Esophagus squamous epithelium (tissue), 5 donors: ENCODE results near the gene TMUB1. TPM values are rescaled to one million over a fixed set of nuclear protein-coding genes. Genes with fewer than 3 reads are reported as not detected.

Experiments
- DNase-seq: peaks from one replicate; lab custom pipeline; 2025; lab: John Stamatoyannopoulos, UW
- H3K27ac ChIP-seq, 4 donors: fragments of 200-600 bp; sonication (generic); one replicate each; pipeline ENCODE4 v1.5.1; 2016 to 2019; ENCODE audit warnings: mild to moderate bottlenecking in 1 of 4
- H3K27me3 ChIP-seq, 4 donors: fragments of 200-600 bp; sonication (generic); 1 replicate in 3 of 4; 2 replicates in 1 of 4; pipeline versions ENCODE4 v1.5.1 to v1.6.0; 2017 to 2021; ENCODE audit warnings: antibody characterized with exemption in 1 of 4
- H3K36me3 ChIP-seq, 3 donors: fragments of 200-600 bp; sonication (generic); one replicate each; pipeline ENCODE4 v1.5.1; 2016 to 2019
- H3K4me1 ChIP-seq, 3 donors: fragments of 200-600 bp; sonication (generic); one replicate each; pipeline ENCODE4 v1.5.1; 2017 to 2019
- H3K4me3 ChIP-seq, 4 donors: fragments of 200-600 bp; sonication (generic); 1 replicate in 3 of 4; 2 replicates in 1 of 4; pipeline ENCODE4 v1.5.1; 2016 to 2019; ENCODE audit warnings: mild to moderate bottlenecking in 2 of 4, moderate library complexity in 1 of 4
- H3K9me3 ChIP-seq, 3 donors: fragments of 200-600 bp; sonication (generic); one replicate each; pipeline ENCODE4 v1.5.1; 2016 to 2019
- CTCF ChIP-seq, 6 experiments: fragments of 450-650 bp in 4 of 6; fragments of 200-600 bp in 2 of 6; sonication (generic) in 2 of 6; IDR thresholded peaks; one replicate each; pipeline ENCODE4 v1.5.1; 2016 to 2019; ENCODE audit warnings: antibody characterized with exemption in 6 of 6, mild to moderate bottlenecking in 4 of 6, moderate library complexity in 4 of 6
- POLR2A ChIP-seq, 4 donors: fragments of 450-650 bp; IDR thresholded peaks; one replicate each; pipeline ENCODE4 v1.6.1; 2017; ENCODE audit warnings: antibody characterized with exemption in 4 of 4, mild to moderate bottlenecking in 4 of 4, moderate library complexity in 3 of 4
- WGBS, 2 donors: methylation state at CpG; one replicate each; pipeline ENCODE4 v1.1.5; 2018; 5-methylcytosine and 5-hydroxymethylcytosine counted together
- intact Hi-C: fragments of 100-400 bp; cut with DNase I; formaldehyde crosslinking; loops from one replicate; pipeline ENCODE4 v1.15.0; 2022
- total RNA-seq, 4 donors: library from RNA; depleted of rRNA; stranded (reverse); fragments of >200 nt; gene quantifications; one replicate each; pipeline ENCODE4 v1.1.0, GENCODE V29; 2016
- donor health status: DM: yes; HTN: yes; CAD: no.

The TMUB1 gene
- total RNA-seq = 10 to 100 TPM; 28.4 to 51.0 (median 35.2) TPM

GRCh38 chr7:151083071-151083823 is at the start of gene TMUB1:
TMUB1 (minus strand) TSS chr7:151083493; CDS start chr7:151082563, 930 bp downstream.
- no peaks in the 10 kb centered on the region for H3K9me3 ChIP-seq
- TF ChIP-seq POLR2A (IDR thresholded peaks at IDR 0.05) (peak in 2 of 4 donors; percentile 44 to 76), CTCF (IDR thresholded peaks at IDR 0.05) (no peak)
- H3K27ac ChIP-seq = peak within 1 kb of the TSS; percentile 91 to 97 (median 94)
- no peaks in the 10 kb centered on the region for H3K27me3 ChIP-seq
- WGBS, 2 donors = 1% methylated on average over 15 of the region's 69 CpGs; no CpG with 5 or more reads in 1 of the 2 donors
- peaks cover 0 to 13% (median 0%) of the 10 kb centered on the region in 3 donors for H3K36me3 ChIP-seq
- H3K4me3 ChIP-seq = peak within 1 kb of the TSS; percentile 62 to 95 (median 82)
- H3K4me1 ChIP-seq = peaks cover 47 to 77% (median 52%) of the 10 kb centered on the region in 3 donors
- peak; percentile 32 for DNase-seq
- intact Hi-C loops = no loop called here

- H3K27me3 ChIP-seq = no peaks in the 10 kb centered on the region
- H3K9me3 ChIP-seq = no peaks in the 10 kb centered on the region
- TF ChIP-seq POLR2A (IDR thresholded peaks at IDR 0.05) (no peak), CTCF (IDR thresholded peaks at IDR 0.05) (no peak)
- H3K27ac ChIP-seq = no peak overlapping the region
- intact Hi-C loops = no loop called here
- DNase-seq = no peak
- no peak overlapping the region for H3K4me3 ChIP-seq
- WGBS, 2 donors = 91 to 96% methylated on average over 16 to 18 of the region's 21 CpGs
- no peaks in the 10 kb centered on the region for H3K4me1 ChIP-seq
- H3K36me3 ChIP-seq = peaks cover 74 to 100% (median 78%) of the 10 kb centered on the region in 3 donors
Observed at GRCh38 chr7:151132461-151133205, 49.3 kb upstream of the TMUB1 start.

DNA sequence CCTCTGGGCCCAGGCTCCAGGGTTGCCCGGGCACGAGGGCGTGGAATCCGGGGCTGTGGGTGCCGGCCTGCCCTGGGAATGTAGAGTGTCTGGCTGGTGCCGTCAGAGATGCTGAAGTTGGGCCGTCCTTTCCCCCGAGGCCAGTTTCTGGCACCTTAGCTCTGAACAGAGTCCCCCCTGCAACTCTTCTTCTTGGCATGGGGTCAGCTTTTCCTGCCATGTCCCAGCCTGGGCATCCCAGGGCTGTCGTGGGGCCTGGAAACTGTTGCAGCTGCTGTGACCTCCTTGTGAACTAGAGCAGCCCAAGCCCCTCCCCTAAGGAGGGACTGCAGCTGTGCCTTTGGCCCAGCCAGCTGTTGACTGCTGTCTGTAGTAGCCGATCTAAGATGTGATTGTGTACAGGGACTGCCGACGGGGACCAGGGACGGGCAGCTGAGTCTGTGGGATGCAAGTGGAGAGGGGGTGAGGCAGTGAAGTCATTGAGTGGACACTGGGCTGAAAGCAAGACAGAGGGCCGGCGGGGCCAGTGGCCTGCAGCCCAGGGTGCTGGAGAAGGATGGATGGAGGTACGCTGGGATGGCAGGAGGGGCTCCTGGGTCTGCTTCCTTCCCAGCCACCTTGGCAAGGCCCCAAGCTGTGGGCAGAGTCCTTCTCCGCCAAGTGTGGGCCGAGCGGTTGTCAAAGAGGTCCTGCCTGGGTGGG is 48.5 kb upstream of the TMUB1 start:
- no peak for TF ChIP-seq POLR2A (IDR thresholded peaks at IDR 0.05)
- TF ChIP-seq CTCF (IDR thresholded peaks at IDR 0.05) = no peak
- WGBS, 2 donors = 77 to 85% methylated on average over 9 to 10 of the region's 19 CpGs
- intact Hi-C loops = no loop called here
- DNase-seq = no peak
- Histone ChIP-seq H3K36me3 (peaks cover 73 to 100% (median 75%) of the 10 kb centered on the region in 3 donors), H3K4me1 (peaks cover 0 to 4% (median 0%) of the 10 kb centered on the region in 3 donors), H3K27me3 (no peaks in the 10 kb centered on the region), H3K9me3 (no peaks in the 10 kb centered on the region), H3K4me3 (no peak overlapping the region), H3K27ac (no peak overlapping the region)

- Histone ChIP-seq H3K9me3 (no peaks in the 10 kb centered on the region), H3K27ac (no peak overlapping the region), H3K4me1 (peaks cover 0 to 9% (median 4%) of the 10 kb centered on the region in 3 donors), H3K27me3 (no peaks in the 10 kb centered on the region), H3K4me3 (no peak overlapping the region), H3K36me3 (peaks cover 70 to 98% (median 70%) of the 10 kb centered on the region in 3 donors)
- WGBS, 2 donors = 79 to 88% methylated on average over 9 to 10 of the region's 13 CpGs
- no peak for DNase-seq
- intact Hi-C loops = no loop called here
- TF ChIP-seq POLR2A (IDR thresholded peaks at IDR 0.05) = no peak
- TF ChIP-seq CTCF (IDR thresholded peaks at IDR 0.05) = no peak
Observed at GRCh38 chr7:151131224-151131591, 47.9 kb upstream of the TMUB1 start.
